ENCODE results near the gene POLR2I.
A peak's percentile ranks its signal among the peaks of the same experiment; 100 is the strongest.
"Not testable (repeated sequence)": the region's sequence is repeated elsewhere in the genome, so short reads cannot be mapped to it uniquely, and the experiment has no call there.

Gene POLR2I

GRCh38 chr19:36134867-36135266 is 20.2 kb upstream of the POLR2I start:
- DNase-seq (ENCODE audit: low read depth in 2 of 3, low spot score in 1 of 3): not testable (repeated sequence)

- not testable (repeated sequence) for DNase-seq (ENCODE audit: low read depth in 2 of 3, low spot score in 1 of 3)
These were observed 16.5 kb upstream of the POLR2I start for GRCh38 chr19:36131221-36131620.

- no peak for DNase-seq (ENCODE audit: low read depth in 2 of 3, low spot score in 1 of 3)
These were observed 13.7 kb upstream of the POLR2I start for GRCh38 chr19:36128392-36128736.

GRCh38 chr19:36125557-36125956 is 10.9 kb upstream of the POLR2I start:
- peak in 1 of 3 donors; percentile 17 for DNase-seq (ENCODE audit: low read depth in 2 of 3, low spot score in 1 of 3)

GRCh38 chr19:36121486-36122124 is 6.9 kb upstream of the POLR2I start:
- no peak for DNase-seq (ENCODE audit: low read depth in 2 of 3, low spot score in 1 of 3)

- no peak for DNase-seq (ENCODE audit: low read depth in 2 of 3, low spot score in 1 of 3)
These were observed 6.3 kb upstream of the POLR2I start for GRCh38 chr19:36120984-36121358.

- no peak for DNase-seq (ENCODE audit: low read depth in 2 of 3, low spot score in 1 of 3)
These were observed 5.7 kb upstream of the POLR2I start for GRCh38 chr19:36120092-36120983.

- no peak for DNase-seq (ENCODE audit: low read depth in 2 of 3, low spot score in 1 of 3)
These were observed 1.6 kb upstream of the POLR2I start for GRCh38 chr19:36116344-36116637.

- peak; percentile 78 to 88 (median 86) for DNase-seq (ENCODE audit: low read depth in 2 of 3, low spot score in 1 of 3)
These were observed 1.0 kb upstream of the POLR2I start, which contains the start of gene TBCB for GRCh38 chr19:36115453-36116343. TSS of gene TBCB (plus strand) at chr19:36115468. CDS start at chr19:36115561, 93 bp downstream.

- peak in 1 of 3 donors; percentile 12 for DNase-seq (ENCODE audit: low read depth in 2 of 3, low spot score in 1 of 3)
These were observed 568 bp downstream of the POLR2I start for GRCh38 chr19:36113894-36114720.

GRCh38 chr19:36113425-36113824 is 1.2 kb downstream of the POLR2I start:
- DNase-seq (ENCODE audit: low read depth in 2 of 3, low spot score in 1 of 3): no peak

GRCh38 chr19:36112678-36113077 is 2.0 kb downstream of the POLR2I start:
- DNase-seq (ENCODE audit: low read depth in 2 of 3, low spot score in 1 of 3): no peak

- DNase-seq (ENCODE audit: low read depth in 2 of 3, low spot score in 1 of 3): no peak
These were observed 3.5 kb downstream of the POLR2I start for GRCh38 chr19:36111200-36111539.

GRCh38 chr19:36110487-36111199 is 4.0 kb downstream of the POLR2I start, which contains the start of gene OVOL3:
TSS of gene OVOL3 (plus strand) at chr19:36111143. CDS start at chr19:36111203, 60 bp downstream.
- DNase-seq (ENCODE audit: low read depth in 2 of 3, low spot score in 1 of 3): no peak

- DNase-seq (ENCODE audit: low read depth in 2 of 3, low spot score in 1 of 3): no peak
These were observed 6.0 kb downstream of the POLR2I start for GRCh38 chr19:36108684-36109083.

GRCh38 chr19:36106991-36107390 is 7.7 kb downstream of the POLR2I start:
- DNase-seq (ENCODE audit: low read depth in 2 of 3, low spot score in 1 of 3): no peak

GRCh38 chr19:36106441-36106840 is 8.2 kb downstream of the POLR2I start:
- DNase-seq (ENCODE audit: low read depth in 2 of 3, low spot score in 1 of 3): no peak

- DNase-seq (ENCODE audit: low read depth in 2 of 3, low spot score in 1 of 3): no peak
These were observed 10.7 kb downstream of the POLR2I start for GRCh38 chr19:36103842-36104552.

GRCh38 chr19:36103040-36103626 is 11.5 kb downstream of the POLR2I start:
- DNase-seq (ENCODE audit: low read depth in 2 of 3, low spot score in 1 of 3): no peak
